ENCODE data around the gene MTG2. TPM values are rescaled to one million over a fixed set of nuclear protein-coding genes. Genes with fewer than 3 reads are reported as not detected.

Gene MTG2
- total and polyA plus RNA-seq, 4 donors: 13.0 to 28.0 (median 24.4) TPM

- TF ChIP-seq JUND (IDR thresholded peaks at IDR 0.05): no peak
- TF ChIP-seq REST (IDR thresholded peaks at IDR 0.05): no peak
- no peak for TF ChIP-seq NR2F2 (IDR thresholded peaks at IDR 0.05)
- TF ChIP-seq RXRA (IDR thresholded peaks at IDR 0.05): no peak
- TF ChIP-seq MAX (IDR thresholded peaks at IDR 0.05): no peak
- TF ChIP-seq YY1 (IDR thresholded peaks at IDR 0.05): no peak
- no peak for TF ChIP-seq EGR1 (IDR thresholded peaks at IDR 0.05; ENCODE audit: low read depth in 2 of 2)
- no peak for TF ChIP-seq RAD21 (IDR thresholded peaks at IDR 0.05)
- TF ChIP-seq, protein P1, sequence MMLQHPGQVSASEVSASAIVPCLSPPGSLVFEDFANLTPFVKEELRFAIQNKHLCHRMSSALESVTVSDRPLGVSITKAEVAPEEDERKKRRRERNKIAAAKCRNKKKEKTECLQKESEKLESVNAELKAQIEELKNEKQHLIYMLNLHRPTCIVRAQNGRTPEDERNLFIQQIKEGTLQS (IDR thresholded peaks at IDR 0.05): no peak
- no peak for TF ChIP-seq FOXA2 (IDR thresholded peaks at IDR 0.05)
- no peak for TF ChIP-seq HNF4G (IDR thresholded peaks at IDR 0.05)
Measured at GRCh38 chr20:62151835-62152364, 30.9 kb upstream of the MTG2 start.

DNA sequence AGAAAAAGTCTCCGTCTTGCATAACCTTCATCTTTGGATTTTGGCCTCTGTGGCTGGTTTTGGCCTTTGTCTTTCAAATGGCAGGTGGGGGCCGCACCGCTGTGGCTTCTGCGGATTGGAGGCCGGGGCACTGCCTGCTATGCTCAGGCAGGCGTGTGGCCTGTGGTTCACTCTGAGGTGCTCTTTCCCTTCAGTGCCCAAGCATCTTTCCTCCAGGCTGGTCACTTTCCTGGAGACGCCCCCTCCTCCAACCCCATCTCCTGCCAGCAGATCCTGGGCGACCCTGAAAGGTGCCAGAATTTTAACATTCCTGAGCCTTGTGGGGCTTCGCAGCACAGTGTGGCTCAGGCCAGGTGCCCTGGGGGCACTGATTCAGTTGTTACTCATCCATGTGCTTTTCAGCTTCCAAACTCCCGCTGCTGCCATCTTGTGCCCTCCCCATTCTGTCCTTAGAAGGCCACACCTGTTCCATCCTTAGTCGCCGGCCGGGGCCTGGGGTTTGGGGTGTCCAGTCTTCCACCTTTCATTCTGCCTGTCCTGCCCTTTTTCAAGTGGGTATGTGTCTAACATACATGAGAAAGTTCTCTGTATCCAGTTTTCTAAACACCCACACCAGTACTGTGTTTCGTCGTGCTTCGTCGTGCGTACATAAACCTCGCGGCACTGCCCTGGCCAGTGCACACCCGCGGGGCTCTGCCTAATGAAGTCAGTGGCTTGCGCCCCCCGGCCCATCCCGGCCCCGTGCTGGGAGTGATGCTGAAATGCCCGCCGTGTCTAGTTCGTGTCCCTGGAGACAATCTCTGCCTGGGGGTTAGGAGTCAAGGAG is 27.2 kb upstream of the MTG2 start:
- peak overlapping the region in 1 of 2 donors; percentile 34 for H3K9ac ChIP-seq (ENCODE audit: low read depth in 1 of 2, low read length in 2 of 2)
- WGBS: 73% methylated on average over 29 of the region's 29 CpGs
- TF ChIP-seq FOXA2 (IDR thresholded peaks at IDR 0.05) (no peak), REST (IDR thresholded peaks at IDR 0.05) (peak; percentile 27), HNF4G (IDR thresholded peaks at IDR 0.05) (peak; percentile 49), SP1 (IDR thresholded peaks at IDR 0.05) (peak; percentile 63), EGR1 (IDR thresholded peaks at IDR 0.05; ENCODE audit: low read depth in 2 of 2) (no peak), NR2F2 (IDR thresholded peaks at IDR 0.05) (no peak), RAD21 (IDR thresholded peaks at IDR 0.05) (peak in 1 of 2 donors; percentile 14), MAX (IDR thresholded peaks at IDR 0.05) (no peak), RXRA (IDR thresholded peaks at IDR 0.05) (peak; percentile 55 to 80), FOXA1 (IDR thresholded peaks at IDR 0.05) (peak; percentile 10), HNF4A (conservative IDR thresholded peaks at IDR 0.05) (peak; percentile 86 to 92), GABPA (IDR thresholded peaks at IDR 0.05 in 1 of 2, conservative IDR thresholded peaks at IDR 0.05 in 1 of 2) (peak in 1 of 2 donors; percentile 18), YY1 (IDR thresholded peaks at IDR 0.05) (peak; percentile 53), TAF1 (conservative IDR thresholded peaks at IDR 0.05) (no peak), CTCF (IDR thresholded peaks at IDR 0.05; ENCODE audit: low read depth, low read length, missing input control) (no peak)
- TF ChIP-seq, protein P2, sequence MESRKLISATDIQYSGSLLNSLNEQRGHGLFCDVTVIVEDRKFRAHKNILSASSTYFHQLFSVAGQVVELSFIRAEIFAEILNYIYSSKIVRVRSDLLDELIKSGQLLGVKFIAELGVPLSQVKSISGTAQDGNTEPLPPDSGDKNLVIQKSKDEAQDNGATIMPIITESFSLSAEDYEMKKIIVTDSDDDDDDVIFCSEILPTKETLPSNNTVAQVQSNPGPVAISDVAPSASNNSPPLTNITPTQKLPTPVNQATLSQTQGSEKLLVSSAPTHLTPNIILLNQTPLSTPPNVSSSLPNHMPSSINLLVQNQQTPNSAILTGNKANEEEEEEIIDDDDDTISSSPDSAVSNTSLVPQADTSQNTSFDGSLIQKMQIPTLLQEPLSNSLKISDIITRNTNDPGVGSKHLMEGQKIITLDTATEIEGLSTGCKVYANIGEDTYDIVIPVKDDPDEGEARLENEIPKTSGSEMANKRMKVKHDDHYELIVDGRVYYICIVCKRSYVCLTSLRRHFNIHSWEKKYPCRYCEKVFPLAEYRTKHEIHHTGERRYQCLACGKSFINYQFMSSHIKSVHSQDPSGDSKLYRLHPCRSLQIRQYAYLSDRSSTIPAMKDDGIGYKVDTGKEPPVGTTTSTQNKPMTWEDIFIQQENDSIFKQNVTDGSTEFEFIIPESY (IDR thresholded peaks at IDR 0.05): no peak

More at GRCh38 chr20:62151835-62152364, 30.9 kb upstream of the MTG2 start:
- H3K36me3 ChIP-seq (ENCODE audit: control insufficient read depth in 4 of 4, insufficient read depth in 3 of 4, low read depth in 1 of 4, low read length in 3 of 4): peaks cover 0 to 5% (median 1%) of the 10 kb centered on the region in 4 donors
- no peak overlapping the region for H3K27ac ChIP-seq (ENCODE audit: low read depth in 1 of 2, low read length in 2 of 2)
- H3K9me3 ChIP-seq (ENCODE audit: control insufficient read depth in 4 of 4, low read length in 3 of 4): no peaks in the 10 kb centered on the region
- no peak overlapping the region for H3K4me3 ChIP-seq (ENCODE audit: low read depth in 1 of 3, low read length in 3 of 3)
- no peak overlapping the region for H3K9ac ChIP-seq (ENCODE audit: low read depth in 1 of 2, low read length in 2 of 2)
- peaks cover 15 to 72% (median 63%) of the 10 kb centered on the region in 4 donors for H3K4me1 ChIP-seq (ENCODE audit: control insufficient read depth in 4 of 4, insufficient read depth in 4 of 4, low read length in 3 of 4)
- WGBS: 90% methylated on average over 23 of the region's 23 CpGs
- DNase-seq (ENCODE audit: low spot score): no peak
- H3K27me3 ChIP-seq (ENCODE audit: control insufficient read depth in 4 of 4, insufficient read depth in 4 of 4, low read length in 3 of 4): no peaks in the 10 kb centered on the region

More for the DNA sequence above, 27.2 kb upstream of the MTG2 start:
- Histone ChIP-seq H3K4me1 (ENCODE audit: control insufficient read depth in 4 of 4, insufficient read depth in 4 of 4, low read length in 3 of 4) (peaks cover 4 to 47% (median 37%) of the 10 kb centered on the region in 4 donors), H3K4me3 (ENCODE audit: low read depth in 1 of 3, low read length in 3 of 3) (no peak overlapping the region), H3K36me3 (ENCODE audit: control insufficient read depth in 4 of 4, insufficient read depth in 3 of 4, low read depth in 1 of 4, low read length in 3 of 4) (peaks cover 0 to 13% (median 1%) of the 10 kb centered on the region in 4 donors), H3K9me3 (ENCODE audit: control insufficient read depth in 4 of 4, low read length in 3 of 4) (no peaks in the 10 kb centered on the region), H3K27ac (ENCODE audit: low read depth in 1 of 2, low read length in 2 of 2) (peak overlapping the region; percentile 62 to 69), H3K27me3 (ENCODE audit: control insufficient read depth in 4 of 4, insufficient read depth in 4 of 4, low read length in 3 of 4) (no peaks in the 10 kb centered on the region)
- DNase-seq (ENCODE audit: low spot score): peak; percentile 51

Data from liver (tissue), 9 donors.